H1 (cell line): ENCODE measurements around the gene FEV. TPM values are rescaled to one million over a fixed set of nuclear protein-coding genes. Genes with fewer than 3 reads are reported as not detected.
A peak's percentile ranks its signal among the peaks of the same experiment; 100 is the strongest.

ENCODE experiments used
- JUND ChIP-seq: IDR thresholded peaks from 2 replicates; pipeline ENCODE4 v1.6.1; 2011; ENCODE audit warnings: mild to moderate bottlenecking, improper control_type of control experiment, low read length
- TCF12 ChIP-seq: IDR thresholded peaks from 2 replicates; pipeline ENCODE4 v1.6.1; 2011; ENCODE audit warnings: low read depth, mild to moderate bottlenecking, low read length
- ZNF274 ChIP-seq: IDR thresholded peaks from 2 replicates; pipeline ENCODE4 v1.7.0; 2012; ENCODE audit warnings: low read length, borderline replicate concordance; ENCODE audit errors: extremely low read depth
- polyA plus RNA-seq, 7 experiments: library from polyadenylated mRNA; depleted of rRNA in 3 of 7; stranded (reverse) in 5 of 7; unstranded in 2 of 7; fragments of >200 nt in 5 of 7; fragments of 200-250 nt in 2 of 7; gene quantifications; 1 replicate in 5 of 7; 2 replicates in 1 of 7; 4 replicates in 1 of 7; pipeline versions ENCODE4 v1.2.1 to v1.2.3, GENCODE V29; 2011 to 2013; ENCODE audit warnings: missing spikeins in 2 of 7, mixed read lengths in 2 of 7
- total RNA-seq: library from RNA; stranded (reverse); fragmentation: NEBNext Ultra II Directional; extraction: Animal tissue kit (Norgen Biotek cat#: 25700); gene quantifications from 2 replicates; pipeline ENCODE4 v1.2.1, GENCODE V29; 2021
- TF ChIP-seq, protein P1 (sequence below): IDR thresholded peaks from 2 replicates; pipeline ENCODE4 v1.6.1; 2012; ENCODE audit warnings: inconsistent platforms
- TF ChIP-seq, protein P2 (sequence below): IDR thresholded peaks from 2 replicates; pipeline ENCODE4 v1.6.1; 2011; ENCODE audit warnings: low read depth, mild to moderate bottlenecking, low read length; ENCODE audit not compliant: insufficient read depth

The FEV gene
- total and polyA plus RNA-seq, 2 of the 8 experiments (the other 6 are each of a cell fraction or from before 2014, with no cell fraction given) = not detected

DNA sequence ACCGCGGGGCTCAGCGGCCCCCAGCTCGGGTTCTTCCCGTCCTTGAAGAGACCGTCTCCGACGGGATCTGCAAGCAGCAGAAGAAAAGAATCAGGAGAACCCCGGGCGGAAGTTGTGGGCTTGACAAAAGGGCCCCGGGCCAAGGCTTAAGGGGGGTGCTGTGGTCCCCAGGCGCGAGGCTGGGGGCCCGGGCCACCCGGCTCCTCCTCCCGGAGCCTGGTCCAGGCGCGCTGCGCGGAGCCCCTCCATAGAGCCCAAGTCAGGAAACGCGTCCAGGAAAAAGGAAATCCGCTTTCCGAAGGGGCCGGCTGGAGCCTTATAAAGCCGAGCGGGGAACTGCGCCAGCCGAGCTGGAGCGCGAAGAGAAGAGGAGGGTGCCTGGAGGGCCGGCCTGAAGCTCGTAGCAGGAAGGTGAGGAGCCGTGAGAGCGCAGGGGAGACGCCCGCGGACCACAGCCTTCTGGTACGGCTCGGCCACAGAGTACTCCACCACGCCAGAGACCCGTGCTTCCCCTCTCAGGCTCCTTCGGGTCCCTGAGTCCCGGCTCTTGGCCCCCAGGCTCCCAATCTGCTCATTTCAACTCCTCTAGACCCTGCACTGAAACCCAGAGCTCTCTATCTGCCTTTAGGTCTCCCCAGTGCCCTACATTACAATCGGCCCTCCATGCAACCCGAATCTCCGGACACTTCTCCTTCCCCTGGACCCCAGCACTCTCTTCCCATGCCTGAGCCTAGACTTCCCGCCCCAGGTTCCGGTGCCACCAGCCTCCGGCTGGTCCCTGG is 554 bp downstream of the FEV start (continued):
- TF ChIP-seq TCF12 (0 out of 2 replicates have a peak, but pooled peaks have one; percentile 18), JUND (no peak), ZNF274 (no peak)
- TF ChIP-seq, protein P1, sequence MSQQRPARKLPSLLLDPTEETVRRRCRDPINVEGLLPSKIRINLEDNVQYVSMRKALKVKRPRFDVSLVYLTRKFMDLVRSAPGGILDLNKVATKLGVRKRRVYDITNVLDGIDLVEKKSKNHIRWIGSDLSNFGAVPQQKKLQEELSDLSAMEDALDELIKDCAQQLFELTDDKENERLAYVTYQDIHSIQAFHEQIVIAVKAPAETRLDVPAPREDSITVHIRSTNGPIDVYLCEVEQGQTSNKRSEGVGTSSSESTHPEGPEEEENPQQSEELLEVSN = no peak
- TF ChIP-seq, protein P2, sequence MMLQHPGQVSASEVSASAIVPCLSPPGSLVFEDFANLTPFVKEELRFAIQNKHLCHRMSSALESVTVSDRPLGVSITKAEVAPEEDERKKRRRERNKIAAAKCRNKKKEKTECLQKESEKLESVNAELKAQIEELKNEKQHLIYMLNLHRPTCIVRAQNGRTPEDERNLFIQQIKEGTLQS = no peak
- TF ChIP-seq, all 59 proteins: peak for 8
